ENCODE data around the gene SELENOT. TPM values are rescaled to one million over a fixed set of nuclear protein-coding genes. Genes with fewer than 3 reads are reported as not detected.

Gene SELENOT
- polyA plus RNA-seq, 1 donor, result 45.6 TPM

DNA sequence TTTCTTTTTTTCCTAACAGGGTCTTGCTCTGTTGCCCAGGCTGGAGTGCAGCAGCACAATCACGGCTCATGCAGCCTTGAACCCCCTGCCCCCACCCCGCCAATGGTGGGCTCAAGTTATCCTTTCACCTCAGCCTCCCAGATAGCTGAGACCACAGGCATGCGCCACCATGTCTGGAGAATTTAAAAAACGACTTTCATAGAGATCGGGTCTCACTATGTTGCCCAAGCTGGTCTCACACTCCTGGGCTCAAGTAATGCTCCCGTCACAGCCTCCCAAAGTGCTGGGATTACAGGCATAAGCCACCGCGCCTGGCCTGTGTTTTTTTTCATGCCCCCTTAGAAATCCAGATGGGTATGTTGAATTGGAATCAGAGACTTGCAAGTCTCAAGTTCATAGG lies 60.3 kb downstream of the SELENOT start:
- no peak for DNase-seq

DNA sequence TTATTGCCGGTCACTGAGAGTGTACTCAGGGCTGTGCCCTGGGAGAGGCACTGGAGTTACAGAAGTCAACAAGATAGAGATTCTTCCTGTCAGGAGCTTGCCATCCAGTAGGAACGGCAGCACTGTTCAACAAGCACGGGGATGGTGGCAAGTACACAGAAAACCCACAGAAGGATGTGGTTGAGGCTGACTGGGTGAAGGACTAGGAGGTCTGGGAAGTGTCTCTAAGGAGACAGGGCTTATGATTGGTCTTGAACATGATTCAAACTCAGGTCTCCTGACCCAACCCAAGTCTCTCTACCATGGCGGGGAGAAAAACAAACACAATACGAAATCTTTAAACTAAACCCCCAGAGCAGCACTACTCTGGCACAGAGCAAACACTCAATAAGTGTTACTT lies 63.0 kb downstream of the SELENOT start:
- no peak for DNase-seq

DNA sequence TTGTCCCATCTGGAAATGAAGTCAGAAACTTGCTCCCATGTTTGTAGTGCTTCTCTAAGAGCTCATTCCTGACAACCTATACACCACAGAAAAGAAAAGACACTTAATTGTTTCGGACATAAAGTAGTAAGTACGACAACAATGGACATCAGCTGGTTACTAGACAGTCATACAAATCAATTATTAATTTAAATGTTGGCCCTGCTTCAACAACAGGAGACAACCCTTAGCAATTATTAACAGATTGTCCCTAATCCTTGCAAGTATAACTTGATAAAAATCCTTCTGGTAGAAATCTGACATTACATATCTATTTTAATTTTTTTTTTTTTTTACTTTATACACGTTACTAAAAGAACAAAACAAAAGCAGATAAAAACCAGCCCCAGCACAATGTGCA lies 70.8 kb downstream of the SELENOT start:
- no peak for DNase-seq

DNA sequence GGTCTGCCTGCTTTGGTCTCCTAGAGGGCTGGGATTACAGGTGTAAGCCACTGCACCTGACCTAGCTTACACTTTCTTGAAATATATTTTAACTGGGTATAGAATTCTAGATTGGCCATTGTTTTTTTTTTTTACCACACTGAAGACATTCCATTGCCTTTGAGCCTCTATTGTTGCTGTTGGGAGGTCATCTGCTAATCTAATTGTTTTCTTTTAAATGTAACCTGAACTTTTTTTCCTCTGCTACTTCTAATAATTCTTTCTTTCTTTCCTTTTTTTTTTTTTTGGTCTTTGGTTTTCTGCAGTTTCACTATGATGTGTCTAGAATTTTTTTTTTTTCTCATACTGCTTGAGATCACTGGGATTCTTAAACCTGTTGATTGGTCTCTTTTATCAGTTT lies 72.5 kb downstream of the SELENOT start:
- no peak for DNase-seq

Other genes starting within 250 kb of the SELENOT start
- 57.1 TPM for gene TSC22D2, start 195.0 kb upstream of the SELENOT start, polyA plus RNA-seq (ENCODE audit: insufficient read length)
- gene SERP1, start 56.8 kb upstream of the SELENOT start, polyA plus RNA-seq (ENCODE audit: insufficient read length), result 64.1 TPM
- gene EIF2A, start 56.5 kb upstream of the SELENOT start, polyA plus RNA-seq (ENCODE audit: insufficient read length), result 130 TPM
- 0.23 TPM for gene ERICH6, start 100.6 kb downstream of the SELENOT start, polyA plus RNA-seq (ENCODE audit: insufficient read length)
- gene SIAH2, start 159.8 kb downstream of the SELENOT start, polyA plus RNA-seq (ENCODE audit: insufficient read length), result 16.4 TPM